GM12878 (cell line): ENCODE results near the gene STK39. TPM values are rescaled to one million over a fixed set of nuclear protein-coding genes. Genes with fewer than 3 reads are reported as not detected.

Experiments used
- ATAC-seq: fragments of 200-7000 bp; cut with Tn5 transposase; 3 replicates; pipeline ENCODE4 v1.9.1; 2020; ENCODE audit warnings: mild to moderate bottlenecking, moderate library complexity
- BruUV-seq: library from RNA; stranded (reverse); fragments of 400-500 nt; replicated peaks from 2 replicates; lab custom pipeline; 2021; lab: Mats Ljungman, UMichigan
- CTCF ChIA-PET: fragments of 300-600 bp; sonication (Branson Sonifier 250); formaldehyde crosslinking; extraction: SDS; loops from one replicate; lab custom pipeline; 2021; ENCODE audit warnings: inconsistent platforms; lab: Yijun Ruan, JAX
- POLR2A ChIA-PET: fragments of 350-600 bp; formaldehyde crosslinking; extraction: SDS; loops from one replicate; lab custom pipeline; 2021; ENCODE audit warnings: inconsistent platforms; lab: Charles Lee
- RAD21 ChIA-PET: fragments of 300-600 bp; sonication (Branson Sonifier 250); formaldehyde crosslinking; loops from one replicate; lab custom pipeline; 2023; ENCODE audit warnings: antibody characterized with exemption; ENCODE audit not compliant: unreplicated experiment; lab: Charles Lee
- SMC1A ChIA-PET: fragments of 300-600 bp; sonication (Branson Sonifier 250); formaldehyde crosslinking; loops from one replicate; lab custom pipeline; 2023; ENCODE audit not compliant: unreplicated experiment, uncharacterized antibody; lab: Charles Lee
- DNase-seq: peaks from one replicate; pipeline ENCODE4 v3.0.0-alpha.2; 2011; ENCODE audit warnings: low read depth, low spot score
- FAIRE-seq: peaks from 3 replicates; lab custom pipeline; 2011; peaks lifted over from hg19 to GRCh38; lab: Jason Lieb, UNC
- H2AFZ ChIP-seq: 2 replicates; pipeline ENCODE4 v1.6.0; 2011; ENCODE audit warnings: low read depth, low read length, control low read depth; ENCODE audit not compliant: control insufficient read depth
- H3K27ac ChIP-seq: 2 replicates; pipeline ENCODE4 v1.5.1; 2011; ENCODE audit warnings: control low read depth; ENCODE audit not compliant: control insufficient read depth, insufficient read depth
- H3K27me3 ChIP-seq, 2 experiments: replicated peaks in 1 of 2; 2 replicates each; pipeline versions ENCODE4 v1.6.0 to v1.6.1; 2011; ENCODE audit warnings: low read length in 1 of 2; ENCODE audit not compliant: control insufficient read depth in 2 of 2, insufficient read depth in 2 of 2
- H3K36me3 ChIP-seq, 2 experiments: 2 replicates each; pipeline ENCODE4 v1.5.1; 2011; ENCODE audit warnings: low read length in 1 of 2; ENCODE audit not compliant: control insufficient read depth in 2 of 2, insufficient read depth in 2 of 2
- H3K4me1 ChIP-seq: 2 replicates; pipeline ENCODE4 v1.6.1; 2011; ENCODE audit warnings: mild to moderate bottlenecking, low read length, moderate library complexity, mixed read lengths; ENCODE audit not compliant: control insufficient read depth, insufficient read depth
- H3K4me2 ChIP-seq: 2 replicates; pipeline ENCODE4 v1.6.0; 2011; ENCODE audit warnings: control low read depth; ENCODE audit not compliant: control insufficient read depth, insufficient read depth
- H3K4me3 ChIP-seq: fragments of 200-600 bp; sonication (generic); 2 replicates; pipeline ENCODE4 v1.5.1; 2016
- H3K79me2 ChIP-seq: 2 replicates; pipeline ENCODE4 v1.6.0; 2011; ENCODE audit warnings: low read length; ENCODE audit not compliant: control insufficient read depth, insufficient read depth
- H3K9ac ChIP-seq: 2 replicates; pipeline ENCODE4 v1.8.0; 2011; ENCODE audit warnings: low read length, control low read depth, mixed read lengths; ENCODE audit not compliant: control insufficient read depth, insufficient read depth
- H3K9me3 ChIP-seq: replicated peaks from 3 replicates; pipeline ENCODE4 v1.5.1; 2011; ENCODE audit warnings: mild to moderate bottlenecking, low read length; ENCODE audit not compliant: control insufficient read depth, insufficient read depth
- H4K20me1 ChIP-seq: 2 replicates; pipeline ENCODE4 v1.6.0; 2011; ENCODE audit not compliant: control insufficient read depth, insufficient read depth
- CBX3 ChIP-seq: fragments of 200-600 bp; sonication (generic); IDR thresholded peaks from 2 replicates; pipeline ENCODE4 v1.6.1; 2016; ENCODE audit warnings: low read depth, borderline replicate concordance
- FOXM1 ChIP-seq: IDR thresholded peaks from 2 replicates; pipeline ENCODE4 v1.6.1; 2012; ENCODE audit warnings: low read depth, mild to moderate bottlenecking, inconsistent platforms, low read length, moderate library complexity
- IKZF2 ChIP-seq, 2 experiments: fragments of 450-650 bp; IDR thresholded peaks; 2 replicates each; pipeline ENCODE4 v1.6.1; 2017; ENCODE audit warnings: mild to moderate bottlenecking in 2 of 2, moderate library complexity in 2 of 2
- POLR2AphosphoS2 ChIP-seq: IDR thresholded peaks from 2 replicates; pipeline ENCODE4 v1.6.1; 2011; ENCODE audit warnings: low read depth, mild to moderate bottlenecking, low read length, improper control_type of control experiment, moderate library complexity
- STAT3 ChIP-seq: IDR thresholded peaks from 2 replicates; pipeline ENCODE4 v1.6.1; 2011; ENCODE audit warnings: low read depth, low read length, improper control_type of control experiment
- WGBS: methylation state at CpG from one replicate; pipeline ENCODE4 v1.1.6; 2016; ENCODE audit warnings: low lambda C conversion rate; ENCODE audit not compliant: insufficient replicate concordance, insufficient coverage; ENCODE audit errors: missing lambda C conversion rate; 5-methylcytosine and 5-hydroxymethylcytosine counted together
- in situ Hi-C: fragments of 300-500 bp; cut with MboI; formaldehyde crosslinking; loops from 9 replicates; pipeline ENCODE4 v1.14.3; 2018; ENCODE audit warnings: mixed read lengths
- intact Hi-C: fragments of 100-400 bp; cut with micrococcal nuclease; formaldehyde crosslinking; loops from one replicate; pipeline ENCODE4 v1.14.2; 2022; ENCODE audit not compliant: unreplicated experiment
- polyA plus RNA-seq, 11 experiments: library from polyadenylated mRNA; depleted of rRNA in 4 of 11; unstranded in 6 of 11; stranded (reverse) in 5 of 11; fragments of >200 nt; fragmentation: Nextera tagmentation in 4 of 11; fragmentation: Illumina TruSeq in 1 of 11; extraction: Ambion mirVana in 4 of 11; extraction: Trizol in 1 of 11; gene quantifications; 1 replicate in 1 of 11; 2 replicates in 10 of 11; pipeline versions ENCODE4 v1.2.1 to v1.2.3, GENCODE V29; 2011 to 2016; ENCODE audit warnings: inconsistent platforms in 2 of 11, missing spikeins in 2 of 11, low read depth in 1 of 11
- total RNA-seq, 4 experiments: library from RNA; depleted of rRNA in 3 of 4; stranded (reverse); fragments of >200 nt in 3 of 4; fragmentation: Illumina TruSeq in 1 of 4; extraction: Trizol in 1 of 4; gene quantifications; 2 replicates each; pipeline versions ENCODE4 v1.2.1 to v1.2.3, GENCODE V29; 2013 to 2021
- TF ChIP-seq, protein P1 (sequence below): IDR thresholded peaks from 2 replicates; pipeline ENCODE4 v1.6.1; 2012; ENCODE audit warnings: low read depth, low read length, improper control_type of control experiment
- TF ChIP-seq, protein P2 (sequence below): IDR thresholded peaks from 2 replicates; pipeline ENCODE4 v1.6.1; 2011; ENCODE audit warnings: mild to moderate bottlenecking, low read depth, low read length, moderate library complexity; ENCODE audit not compliant: insufficient replicate concordance

STK39 gene
- total and polyA plus RNA-seq, 10 of the 15 experiments (the other 5 are each of a cell fraction or from before 2014, with no cell fraction given) = 0.03 to 0.21 (median 0.07) TPM; not detected in 5

DNA sequence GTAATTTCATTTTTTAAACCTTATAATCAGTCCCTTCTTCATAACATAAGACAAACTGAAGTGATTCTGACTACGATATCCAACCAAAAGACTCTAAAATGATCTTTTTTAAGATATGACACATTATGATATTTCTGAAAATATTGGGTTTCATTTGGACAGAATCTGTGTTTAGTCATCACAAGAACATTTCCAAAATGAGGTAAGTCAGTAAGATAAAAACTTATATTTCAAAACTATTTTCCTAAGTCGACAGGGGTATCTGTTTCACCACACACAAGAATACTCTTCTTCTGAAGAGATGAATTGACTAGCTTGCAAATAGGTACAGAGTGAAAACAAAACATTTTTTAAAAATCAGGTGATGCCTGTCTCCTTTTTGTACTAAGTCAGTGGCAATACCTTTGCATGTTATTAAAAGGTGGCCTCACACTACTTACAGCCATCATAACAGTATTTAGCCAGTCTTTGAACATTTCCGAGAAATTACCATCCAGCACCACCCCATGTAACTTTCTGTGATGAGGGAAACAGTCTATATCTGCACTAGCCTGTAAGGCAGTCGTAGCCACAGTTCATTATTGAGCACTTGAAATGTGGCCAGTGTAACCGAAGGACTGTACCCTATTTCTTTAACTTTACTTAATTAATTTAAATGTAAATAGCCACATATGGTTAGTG is 13.5 kb downstream of the STK39 start:
- no peak for ATAC-seq
- POLR2A ChIA-PET = no interaction called here
- 37% methylated on average over 5 of the region's 5 CpGs for WGBS
- RAD21 ChIA-PET = no interaction called here
- Histone ChIP-seq H3K27ac (no peak overlapping the region), H3K36me3 (no peaks in the 10 kb centered on the region), H3K4me1 (no peaks in the 10 kb centered on the region), H3K9ac (no peak overlapping the region), H3K4me3 (no peak overlapping the region), H2AFZ (no peak overlapping the region), H3K9me3 (no peaks in the 10 kb centered on the region), H3K79me2 (no peaks in the 10 kb centered on the region), H3K4me2 (no peak overlapping the region), H4K20me1 (no peaks in the 10 kb centered on the region), H3K27me3 (peaks cover 0 to 2% of the 10 kb centered on the region in 2 experiments; a peak in 2 of 4 replicates)
- SMC1A ChIA-PET = no interaction called here
- CTCF ChIA-PET = no interaction called here
- FAIRE-seq = no peak
- no TSS peak for BruUV-seq
- DNase-seq = no peak
- intact Hi-C loops (no loop called here), in situ Hi-C loops (no loop called here)
- TF ChIP-seq IKZF2 (IDR thresholded peaks at IDR 0.05) (no peak), STAT3 (no peak), POLR2AphosphoS2 (no peak)

DNA sequence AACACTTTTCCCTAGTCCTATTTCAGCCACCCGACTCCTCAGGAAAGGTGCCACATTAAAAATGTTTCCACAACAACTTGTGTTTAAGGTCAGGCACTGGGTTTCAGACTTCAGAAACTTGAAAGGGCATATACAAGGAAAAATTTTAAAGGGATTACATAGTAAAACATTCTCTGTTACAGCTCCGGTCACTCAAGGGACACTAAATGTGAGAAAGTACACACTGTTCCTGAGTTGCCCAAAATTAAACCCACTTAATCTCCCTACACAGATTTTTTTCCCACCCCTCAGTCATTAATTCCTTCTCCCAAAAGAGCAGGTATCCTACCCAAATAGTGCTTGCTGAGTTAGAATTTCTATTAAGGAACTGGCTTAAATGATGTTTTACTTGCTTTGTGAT is 14.2 kb downstream of the STK39 start:
- RAD21 ChIA-PET = no interaction called here

More for the DNA sequence above, 14.2 kb downstream of the STK39 start:
- Histone ChIP-seq H2AFZ (no peak overlapping the region), H3K9me3 (no peaks in the 10 kb centered on the region), H3K27ac (no peak overlapping the region), H3K27me3 (peaks cover 0 to 2% of the 10 kb centered on the region in 2 experiments; a peak in 2 of 4 replicates), H3K4me1 (no peaks in the 10 kb centered on the region), H3K79me2 (no peaks in the 10 kb centered on the region), H3K36me3 (no peaks in the 10 kb centered on the region), H3K4me2 (no peak overlapping the region), H4K20me1 (no peaks in the 10 kb centered on the region), H3K4me3 (no peak overlapping the region), H3K9ac (no peak overlapping the region)
- no TSS peak for BruUV-seq
- ChIA-PET SMC1A (no interaction called here), CTCF (no interaction called here), POLR2A (no interaction called here)
- TF ChIP-seq, protein P1, sequence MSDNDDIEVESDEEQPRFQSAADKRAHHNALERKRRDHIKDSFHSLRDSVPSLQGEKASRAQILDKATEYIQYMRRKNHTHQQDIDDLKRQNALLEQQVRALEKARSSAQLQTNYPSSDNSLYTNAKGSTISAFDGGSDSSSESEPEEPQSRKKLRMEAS = no peak
- TF ChIP-seq CBX3 (no peak), FOXM1 (no peak)
- TF ChIP-seq, protein P2, sequence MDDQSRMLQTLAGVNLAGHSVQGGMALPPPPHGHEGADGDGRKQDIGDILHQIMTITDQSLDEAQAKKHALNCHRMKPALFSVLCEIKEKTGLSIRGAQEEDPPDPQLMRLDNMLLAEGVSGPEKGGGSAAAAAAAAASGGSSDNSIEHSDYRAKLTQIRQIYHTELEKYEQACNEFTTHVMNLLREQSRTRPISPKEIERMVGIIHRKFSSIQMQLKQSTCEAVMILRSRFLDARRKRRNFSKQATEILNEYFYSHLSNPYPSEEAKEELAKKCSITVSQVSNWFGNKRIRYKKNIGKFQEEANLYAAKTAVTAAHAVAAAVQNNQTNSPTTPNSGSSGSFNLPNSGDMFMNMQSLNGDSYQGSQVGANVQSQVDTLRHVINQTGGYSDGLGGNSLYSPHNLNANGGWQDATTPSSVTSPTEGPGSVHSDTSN = no peak
- DNase-seq = no peak
- intact Hi-C loops = no loop called here
- FAIRE-seq = no peak
- 89% methylated on average over 2 of the region's 2 CpGs for WGBS
- in situ Hi-C loops = no loop called here
- no peak for ATAC-seq
